Ishikawa (cell line): ENCODE data around the gene TANGO6.

Source experiments
- CEBPB ChIP-seq: IDR thresholded peaks from 2 replicates; pipeline ENCODE4 v1.6.1; 2012
- CREB1 ChIP-seq: IDR thresholded peaks from 2 replicates; pipeline ENCODE4 v1.6.1; 2012; ENCODE audit warnings: low read depth
- EGR1 ChIP-seq: IDR thresholded peaks from 2 replicates; pipeline ENCODE4 v1.6.1; 2012
- EP300 ChIP-seq: IDR thresholded peaks from 2 replicates; pipeline ENCODE4 v1.6.1; 2012; ENCODE audit warnings: borderline replicate concordance
- FOXM1 ChIP-seq: IDR thresholded peaks from 2 replicates; pipeline ENCODE4 v1.6.1; 2012; ENCODE audit warnings: low read depth, borderline replicate concordance
- NFIC ChIP-seq: IDR thresholded peaks from 2 replicates; pipeline ENCODE4 v1.6.1; 2012
- RAD21 ChIP-seq: IDR thresholded peaks from 2 replicates; pipeline ENCODE4 v1.6.1; 2012; ENCODE audit warnings: low read depth
- TAF1 ChIP-seq: IDR thresholded peaks from 2 replicates; pipeline ENCODE4 v1.6.1; 2012; ENCODE audit warnings: low read depth, mild to moderate bottlenecking
- TCF12 ChIP-seq: IDR thresholded peaks from 2 replicates; pipeline ENCODE4 v1.6.1; 2012; ENCODE audit warnings: low read depth
- TEAD4 ChIP-seq: IDR thresholded peaks from 2 replicates; pipeline ENCODE4 v1.6.1; 2012
- YY1 ChIP-seq: IDR thresholded peaks from 2 replicates; pipeline ENCODE4 v1.6.1; 2012; ENCODE audit warnings: low read depth
- ZBTB7A ChIP-seq: IDR thresholded peaks from 2 replicates; pipeline ENCODE4 v1.6.1; 2012; ENCODE audit warnings: low read depth
- TF ChIP-seq, protein P1 (sequence below): IDR thresholded peaks from 2 replicates; pipeline ENCODE4 v1.6.1; 2012
- TF ChIP-seq, protein P2 (sequence below): IDR thresholded peaks from 2 replicates; pipeline ENCODE4 v1.6.1; 2012
- TF ChIP-seq, protein P3 (sequence below): IDR thresholded peaks from 2 replicates; pipeline ENCODE4 v1.6.1; 2012; ENCODE audit warnings: low read depth, mild to moderate bottlenecking

Gene TANGO6

DNA sequence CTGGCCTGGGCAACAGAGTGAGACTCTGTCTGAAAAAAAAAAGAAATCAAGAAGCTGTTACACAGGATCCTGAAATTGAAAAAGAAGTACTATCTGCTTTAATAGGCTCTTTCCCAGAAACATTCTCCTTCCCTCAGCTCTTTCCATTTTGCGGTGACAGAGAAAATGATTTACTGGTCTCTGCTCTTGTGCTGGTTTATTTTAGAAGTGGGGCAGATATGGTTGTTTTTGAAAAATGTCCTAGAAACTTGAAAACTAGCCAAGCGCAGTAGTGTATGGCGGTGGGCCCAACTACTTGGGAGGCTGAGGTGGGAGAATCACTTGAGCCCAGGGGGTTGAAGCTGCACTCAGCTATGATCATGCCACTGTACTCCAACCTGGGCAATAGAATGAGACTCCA lies 28.8 kb upstream of the TANGO6 start:
- TF ChIP-seq ZBTB7A (no peak), FOXM1 (no peak), TAF1 (no peak), NFIC (no peak), CREB1 (no peak), EGR1 (no peak), EP300 (no peak), TEAD4 (no peak), TCF12 (no peak), YY1 (no peak)
- TF ChIP-seq, protein P1, sequence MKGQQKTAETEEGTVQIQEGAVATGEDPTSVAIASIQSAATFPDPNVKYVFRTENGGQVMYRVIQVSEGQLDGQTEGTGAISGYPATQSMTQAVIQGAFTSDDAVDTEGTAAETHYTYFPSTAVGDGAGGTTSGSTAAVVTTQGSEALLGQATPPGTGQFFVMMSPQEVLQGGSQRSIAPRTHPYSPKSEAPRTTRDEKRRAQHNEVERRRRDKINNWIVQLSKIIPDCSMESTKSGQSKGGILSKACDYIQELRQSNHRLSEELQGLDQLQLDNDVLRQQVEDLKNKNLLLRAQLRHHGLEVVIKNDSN, result no peak
- TF ChIP-seq, protein P2, sequence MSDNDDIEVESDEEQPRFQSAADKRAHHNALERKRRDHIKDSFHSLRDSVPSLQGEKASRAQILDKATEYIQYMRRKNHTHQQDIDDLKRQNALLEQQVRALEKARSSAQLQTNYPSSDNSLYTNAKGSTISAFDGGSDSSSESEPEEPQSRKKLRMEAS, result no peak

DNA sequence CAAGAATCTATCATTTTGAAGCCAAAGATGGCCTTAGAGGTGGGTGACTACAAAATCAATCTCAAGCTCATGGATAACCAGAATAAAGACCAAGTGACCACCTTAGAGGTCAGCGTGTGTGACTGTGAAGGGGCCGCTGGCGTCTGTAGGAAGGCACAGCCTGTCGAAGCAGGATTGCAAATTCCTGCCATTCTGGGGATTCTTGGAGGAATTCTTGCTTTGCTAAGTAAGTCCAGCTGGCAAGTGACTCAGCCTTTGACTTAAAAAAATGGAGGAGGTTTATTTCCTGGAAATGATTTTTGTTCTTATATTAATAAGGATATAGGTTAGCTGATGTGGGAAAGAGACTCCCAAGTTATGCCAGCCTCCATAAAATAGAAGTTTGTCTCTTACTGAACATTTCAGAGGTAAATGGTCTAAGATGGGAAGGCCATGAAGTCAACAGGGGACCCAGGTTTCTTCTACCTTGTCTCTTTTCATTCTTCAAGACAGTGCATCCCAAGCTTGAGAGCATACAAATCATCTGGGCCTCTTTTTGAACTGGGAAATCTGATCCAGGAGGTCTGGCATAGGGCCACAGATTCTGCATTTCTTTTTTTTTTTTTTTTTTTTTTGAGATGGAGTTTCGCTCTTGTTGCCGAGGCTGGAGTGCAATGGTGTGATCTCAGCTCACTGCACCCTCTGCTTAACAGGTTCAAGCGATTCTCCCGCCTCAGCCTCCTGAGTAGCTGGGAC lies 19.8 kb upstream of the TANGO6 start:
- TF ChIP-seq TEAD4 (peak; percentile 83), TAF1 (no peak)

DNA sequence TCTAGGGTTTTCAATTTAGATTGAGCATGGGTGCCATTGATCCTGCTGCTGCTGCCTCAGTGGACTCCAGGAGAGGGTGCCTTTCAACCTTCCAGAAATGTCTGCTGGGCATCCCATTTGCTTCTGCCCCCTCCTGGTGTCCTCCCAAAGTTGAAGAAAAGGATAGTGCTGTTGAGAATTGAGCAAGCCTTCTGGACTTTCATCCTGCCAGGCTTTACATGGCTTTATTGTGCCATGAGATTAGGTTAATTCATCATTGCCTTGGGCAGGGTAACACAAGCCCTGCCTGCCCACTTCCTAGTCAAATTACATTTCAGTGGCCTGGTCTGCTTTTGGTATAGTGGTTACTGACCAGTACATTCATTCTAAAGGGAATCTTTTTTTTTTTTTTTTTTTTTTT lies 17.9 kb upstream of the TANGO6 start:
- TF ChIP-seq TAF1, result no peak
- no peak for TF ChIP-seq EP300
- TF ChIP-seq CREB1, result no peak
- no peak for TF ChIP-seq FOXM1
- no peak for TF ChIP-seq ZBTB7A
- TF ChIP-seq, protein P2, result no peak
- TF ChIP-seq RAD21, result no peak
- TF ChIP-seq EGR1, result no peak
- no peak for TF ChIP-seq YY1
- TF ChIP-seq, protein P1, result no peak

DNA sequence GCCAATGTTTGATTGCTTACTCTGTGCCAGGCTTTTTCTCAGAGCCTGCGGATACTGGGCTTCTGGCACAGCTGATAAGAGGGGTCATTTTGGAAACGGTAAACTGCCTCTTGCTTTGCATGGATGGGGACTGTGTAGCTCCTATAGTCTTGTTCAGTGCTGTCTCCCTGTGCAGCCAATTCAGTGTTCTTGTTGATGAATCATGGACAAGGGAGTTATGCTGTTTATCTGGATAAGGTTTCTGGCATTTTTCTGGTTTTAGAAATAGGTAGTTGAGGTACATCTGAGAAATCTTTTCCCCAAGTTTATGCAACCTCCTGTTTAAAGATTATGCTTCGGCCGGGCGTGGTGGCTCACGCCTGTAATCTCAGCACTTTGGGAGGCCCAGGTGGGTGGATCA lies 16.7 kb upstream of the TANGO6 start:
- TF ChIP-seq, protein P2, result no peak
- TF ChIP-seq, protein P3, sequence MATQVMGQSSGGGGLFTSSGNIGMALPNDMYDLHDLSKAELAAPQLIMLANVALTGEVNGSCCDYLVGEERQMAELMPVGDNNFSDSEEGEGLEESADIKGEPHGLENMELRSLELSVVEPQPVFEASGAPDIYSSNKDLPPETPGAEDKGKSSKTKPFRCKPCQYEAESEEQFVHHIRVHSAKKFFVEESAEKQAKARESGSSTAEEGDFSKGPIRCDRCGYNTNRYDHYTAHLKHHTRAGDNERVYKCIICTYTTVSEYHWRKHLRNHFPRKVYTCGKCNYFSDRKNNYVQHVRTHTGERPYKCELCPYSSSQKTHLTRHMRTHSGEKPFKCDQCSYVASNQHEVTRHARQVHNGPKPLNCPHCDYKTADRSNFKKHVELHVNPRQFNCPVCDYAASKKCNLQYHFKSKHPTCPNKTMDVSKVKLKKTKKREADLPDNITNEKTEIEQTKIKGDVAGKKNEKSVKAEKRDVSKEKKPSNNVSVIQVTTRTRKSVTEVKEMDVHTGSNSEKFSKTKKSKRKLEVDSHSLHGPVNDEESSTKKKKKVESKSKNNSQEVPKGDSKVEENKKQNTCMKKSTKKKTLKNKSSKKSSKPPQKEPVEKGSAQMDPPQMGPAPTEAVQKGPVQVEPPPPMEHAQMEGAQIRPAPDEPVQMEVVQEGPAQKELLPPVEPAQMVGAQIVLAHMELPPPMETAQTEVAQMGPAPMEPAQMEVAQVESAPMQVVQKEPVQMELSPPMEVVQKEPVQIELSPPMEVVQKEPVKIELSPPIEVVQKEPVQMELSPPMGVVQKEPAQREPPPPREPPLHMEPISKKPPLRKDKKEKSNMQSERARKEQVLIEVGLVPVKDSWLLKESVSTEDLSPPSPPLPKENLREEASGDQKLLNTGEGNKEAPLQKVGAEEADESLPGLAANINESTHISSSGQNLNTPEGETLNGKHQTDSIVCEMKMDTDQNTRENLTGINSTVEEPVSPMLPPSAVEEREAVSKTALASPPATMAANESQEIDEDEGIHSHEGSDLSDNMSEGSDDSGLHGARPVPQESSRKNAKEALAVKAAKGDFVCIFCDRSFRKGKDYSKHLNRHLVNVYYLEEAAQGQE, result no peak
- TF ChIP-seq TAF1, result no peak
- no peak for TF ChIP-seq TEAD4
- no peak for TF ChIP-seq YY1
- TF ChIP-seq EGR1, result no peak
- TF ChIP-seq ZBTB7A, result no peak

DNA sequence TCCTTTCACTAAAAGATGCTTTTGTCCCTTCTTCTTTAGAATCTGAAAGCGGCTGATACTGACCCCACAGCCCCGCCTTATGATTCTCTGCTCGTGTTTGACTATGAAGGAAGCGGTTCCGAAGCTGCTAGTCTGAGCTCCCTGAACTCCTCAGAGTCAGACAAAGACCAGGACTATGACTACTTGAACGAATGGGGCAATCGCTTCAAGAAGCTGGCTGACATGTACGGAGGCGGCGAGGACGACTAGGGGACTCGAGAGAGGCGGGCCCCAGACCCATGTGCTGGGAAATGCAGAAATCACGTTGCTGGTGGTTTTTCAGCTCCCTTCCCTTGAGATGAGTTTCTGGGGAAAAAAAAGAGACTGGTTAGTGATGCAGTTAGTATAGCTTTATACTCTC lies 10.1 kb upstream of the TANGO6 start:
- TF ChIP-seq NFIC (no peak), YY1 (no peak), ZBTB7A (no peak)

DNA sequence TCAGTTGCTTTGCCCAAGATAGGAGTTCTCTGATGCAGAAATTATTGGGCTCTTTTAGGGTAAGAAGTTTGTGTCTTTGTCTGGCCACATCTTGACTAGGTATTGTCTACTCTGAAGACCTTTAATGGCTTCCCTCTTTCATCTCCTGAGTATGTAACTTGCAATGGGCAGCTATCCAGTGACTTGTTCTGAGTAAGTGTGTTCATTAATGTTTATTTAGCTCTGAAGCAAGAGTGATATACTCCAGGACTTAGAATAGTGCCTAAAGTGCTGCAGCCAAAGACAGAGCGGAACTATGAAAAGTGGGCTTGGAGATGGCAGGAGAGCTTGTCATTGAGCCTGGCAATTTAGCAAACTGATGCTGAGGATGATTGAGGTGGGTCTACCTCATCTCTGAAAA lies 8.8 kb upstream of the TANGO6 start:
- TF ChIP-seq TEAD4 (no peak), TAF1 (no peak)
- TF ChIP-seq, protein P1, result no peak

DNA sequence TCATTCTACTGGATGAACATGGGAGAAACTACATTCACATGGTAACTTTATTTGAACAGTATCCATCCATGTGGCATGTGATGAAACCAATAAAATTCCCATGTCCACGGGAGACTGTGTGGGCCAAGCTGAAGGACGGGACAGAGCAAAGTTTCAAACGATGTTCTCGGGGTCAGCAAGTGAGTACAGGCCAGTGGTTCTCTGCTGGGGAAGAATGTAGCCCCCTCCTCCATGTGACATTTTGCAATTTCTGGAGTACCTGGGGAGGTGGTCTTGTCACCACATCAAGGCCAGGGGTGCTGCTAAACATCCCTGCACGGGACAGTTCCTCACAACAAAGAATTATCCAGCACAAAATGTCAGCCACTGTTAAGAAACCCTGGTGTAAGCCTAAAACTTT lies 7.4 kb upstream of the TANGO6 start:
- TF ChIP-seq, protein P1, result no peak
- TF ChIP-seq TCF12 (no peak), TEAD4 (no peak), EGR1 (no peak), RAD21 (no peak), NFIC (no peak), YY1 (no peak), TAF1 (no peak), ZBTB7A (no peak), FOXM1 (no peak), CEBPB (no peak), EP300 (no peak), CREB1 (no peak)
- TF ChIP-seq, protein P3, result no peak
- TF ChIP-seq, protein P2, result no peak
